MG63 (cell line): ENCODE data around the gene FZD8. TPM values are rescaled to one million over a fixed set of nuclear protein-coding genes. Genes with fewer than 3 reads are reported as not detected.

Experiments
- total RNA-seq: library from RNA; depleted of rRNA; stranded (reverse); fragments of >200 nt; shearing (Covaris generic); gene quantifications from 2 replicates; pipeline ENCODE4 v1.2.3, GENCODE V29; 2014; ENCODE audit warnings: low replicate concordance; rRNA removed

The FZD8 gene
- total RNA-seq, 1 experiment from 2014 or later: 3.0 TPM

Other genes starting within 250 kb of the FZD8 start
- not detected in 2 replicates for gene GJD4, start 37.0 kb downstream of the FZD8 start, total RNA-seq